ENCODE data around the gene ISCU. TPM values are rescaled to one million over a fixed set of nuclear protein-coding genes. Genes with fewer than 3 reads are reported as not detected.

ISCU gene
- polyA plus RNA-seq, 1 donor (not counting 4 experiments of a cell fraction or from before 2014, with no cell fraction given) = 106 TPM

GRCh38 chr12:108586306-108586705 is 23.9 kb downstream of the ISCU start:
- dilution Hi-C loops (cut with MboI; ENCODE audit: extremely low pct_ligation_motif_present, low sequenced_read_pairs) = no loop called here
- no peak for DNase-seq (ENCODE audit: low read depth, low spot score)

GRCh38 chr12:108587826-108588225 is 25.4 kb downstream of the ISCU start:
- Histone ChIP-seq H3K27ac (ENCODE audit: control insufficient read depth, insufficient read depth, low read length) (no peak overlapping the region), H2AFZ (ENCODE audit: control insufficient read depth, low read length) (no peak overlapping the region), H3K27me3 (ENCODE audit: control insufficient read depth, extremely low read depth, insufficient read depth, low read length) (peaks cover 22% of the 10 kb centered on the region), H3K36me3 (ENCODE audit: control insufficient read depth in 2 of 2, extremely low read depth in 1 of 2, insufficient read depth in 2 of 2, low read length in 2 of 2) (no peaks in the 10 kb centered on the region), H3K9ac (ENCODE audit: control insufficient read depth, extremely low read depth, insufficient read depth, low read length) (no peak overlapping the region), H3K4me3 (ENCODE audit: control insufficient read depth in 2 of 3, extremely low read depth in 1 of 3, insufficient read depth in 2 of 3, low read depth in 1 of 3, low read length in 3 of 3) (no peak overlapping the region), H3K9me3 (ENCODE audit: control insufficient read depth, low read depth, low read length) (no peaks in the 10 kb centered on the region), H3K4me1 (ENCODE audit: control insufficient read depth, extremely low read depth, insufficient read depth, low read length) (no peaks in the 10 kb centered on the region), H3K4me2 (ENCODE audit: control insufficient read depth, extremely low read depth, insufficient read depth, low read depth, low read length) (no peak overlapping the region), H3K9me1 (ENCODE audit: control insufficient read depth, extremely low read depth, insufficient read depth, low read length) (no peaks in the 10 kb centered on the region), H4K20me1 (ENCODE audit: control insufficient read depth, extremely low read depth, insufficient read depth, low read length) (no peaks in the 10 kb centered on the region), H3K79me2 (ENCODE audit: control insufficient read depth, insufficient read depth, low read length) (no peaks in the 10 kb centered on the region)
- FAIRE-seq (no peak), DNase-seq (ENCODE audit: low read depth, low spot score) (no peak)
- dilution Hi-C loops (cut with MboI; ENCODE audit: extremely low pct_ligation_motif_present, low sequenced_read_pairs) = no loop called here
- TF ChIP-seq CTCF (optimal IDR thresholded peaks at IDR 0.05 in 1 of 3, IDR thresholded peaks at IDR 0.05 in 1 of 3, conservative IDR thresholded peaks at IDR 0.05 in 1 of 3; ENCODE audit: extremely low read depth in 1 of 3, insufficient read depth in 2 of 3, low read length in 3 of 3) (no peak), EZH2 (IDR thresholded peaks at IDR 0.05; ENCODE audit: low read length) (no peak)

More at GRCh38 chr12:108586306-108586705, 23.9 kb downstream of the ISCU start:
- no peaks in the 10 kb centered on the region for H3K4me1 ChIP-seq (ENCODE audit: control insufficient read depth, extremely low read depth, insufficient read depth, low read length)
- H3K36me3 ChIP-seq (ENCODE audit: control insufficient read depth in 2 of 2, extremely low read depth in 1 of 2, insufficient read depth in 2 of 2, low read length in 2 of 2) = no peaks in the 10 kb centered on the region
- H3K9me3 ChIP-seq (ENCODE audit: control insufficient read depth, low read depth, low read length) = no peaks in the 10 kb centered on the region
- no peak overlapping the region for H3K27ac ChIP-seq (ENCODE audit: control insufficient read depth, insufficient read depth, low read length)
- no peak overlapping the region for H3K9ac ChIP-seq (ENCODE audit: control insufficient read depth, extremely low read depth, insufficient read depth, low read length)
- no peak overlapping the region for H3K4me2 ChIP-seq (ENCODE audit: control insufficient read depth, extremely low read depth, insufficient read depth, low read depth, low read length)
- H3K9me1 ChIP-seq (ENCODE audit: control insufficient read depth, extremely low read depth, insufficient read depth, low read length) = no peaks in the 10 kb centered on the region
- H3K79me2 ChIP-seq (ENCODE audit: control insufficient read depth, insufficient read depth, low read length) = no peaks in the 10 kb centered on the region
- no peaks in the 10 kb centered on the region for H4K20me1 ChIP-seq (ENCODE audit: control insufficient read depth, extremely low read depth, insufficient read depth, low read length)
- H2AFZ ChIP-seq (ENCODE audit: control insufficient read depth, low read length) = no peak overlapping the region
- TF ChIP-seq EZH2 (IDR thresholded peaks at IDR 0.05; ENCODE audit: low read length) (no peak), CTCF (optimal IDR thresholded peaks at IDR 0.05 in 1 of 3, IDR thresholded peaks at IDR 0.05 in 1 of 3, conservative IDR thresholded peaks at IDR 0.05 in 1 of 3; ENCODE audit: extremely low read depth in 1 of 3, insufficient read depth in 2 of 3, low read length in 3 of 3) (no peak)
- no peak for FAIRE-seq
- no peak overlapping the region for H3K4me3 ChIP-seq (ENCODE audit: control insufficient read depth in 2 of 3, extremely low read depth in 1 of 3, insufficient read depth in 2 of 3, low read depth in 1 of 3, low read length in 3 of 3)
- H3K27me3 ChIP-seq (ENCODE audit: control insufficient read depth, extremely low read depth, insufficient read depth, low read length) = peaks cover 22% of the 10 kb centered on the region

Measured in keratinocyte (primary cell).